NCI-H146 treated with DMSO at 0.1 percent for 48 hours (cell line): ENCODE data around the gene WDR27.
"Not testable (repeated sequence)": the region's sequence is repeated elsewhere in the genome, so short reads cannot be mapped to it uniquely, and the experiment has no call there.

ENCODE experiments used
- DNase-seq: peaks from one replicate; lab custom pipeline; 2025; ENCODE audit not compliant: unreplicated experiment; lab: John Stamatoyannopoulos, UW

The WDR27 gene

GRCh38 chr6:169664227-169664626, 37.6 kb downstream of the WDR27 start:
- DNase-seq, result no peak

GRCh38 chr6:169663468-169663867, 38.4 kb downstream of the WDR27 start:
- DNase-seq, result peak; percentile 18

- no peak for DNase-seq
Measured at GRCh38 chr6:169661391-169661756, 40.5 kb downstream of the WDR27 start.

- DNase-seq, result no peak
Measured at GRCh38 chr6:169660751-169661390, 41.0 kb downstream of the WDR27 start.

- DNase-seq, result no peak
Measured at GRCh38 chr6:169659820-169660610, 41.8 kb downstream of the WDR27 start.

- DNase-seq, result no peak
Measured at GRCh38 chr6:169657284-169657610, 44.6 kb downstream of the WDR27 start.

- DNase-seq, result no peak
Measured at GRCh38 chr6:169656546-169657283, 45.1 kb downstream of the WDR27 start.

GRCh38 chr6:169654598-169655391, 47.0 kb downstream of the WDR27 start:
- DNase-seq, result no peak

GRCh38 chr6:169653691-169654090, 48.1 kb downstream of the WDR27 start:
- DNase-seq, result no peak

- no peak for DNase-seq
Measured at GRCh38 chr6:169652896-169653295, 48.9 kb downstream of the WDR27 start.

- no peak for DNase-seq
Measured at GRCh38 chr6:169651498-169651897, 50.3 kb downstream of the WDR27 start.

- DNase-seq, result no peak
Measured at GRCh38 chr6:169650959-169651292, 50.9 kb downstream of the WDR27 start.

GRCh38 chr6:169650241-169650958, 51.4 kb downstream of the WDR27 start:
- DNase-seq, result no peak

GRCh38 chr6:169648617-169649016, 53.2 kb downstream of the WDR27 start:
- no peak for DNase-seq

- DNase-seq, result no peak
Measured at GRCh38 chr6:169648092-169648491, 53.7 kb downstream of the WDR27 start.

GRCh38 chr6:169647637-169648036, 54.2 kb downstream of the WDR27 start:
- no peak for DNase-seq

GRCh38 chr6:169646906-169647567, 54.8 kb downstream of the WDR27 start:
- no peak for DNase-seq

- not testable (repeated sequence) for DNase-seq
Measured at GRCh38 chr6:169645459-169645858, 56.4 kb downstream of the WDR27 start.

- DNase-seq, result no peak
Measured at GRCh38 chr6:169643521-169643920, 58.3 kb downstream of the WDR27 start.

- DNase-seq, result no peak
Measured at GRCh38 chr6:169642455-169642854, 59.4 kb downstream of the WDR27 start.
